HG03095 (cell line): Measurements from ENCODE around the gene OR6Q1.

Experiments
- ATAC-seq: cut with Tn5 transposase; IDR thresholded peaks from one replicate; pipeline ENCODE4 v1.9.1; 2021; ENCODE audit warnings: moderate library complexity; ENCODE audit not compliant: unreplicated experiment

OR6Q1 gene

DNA sequence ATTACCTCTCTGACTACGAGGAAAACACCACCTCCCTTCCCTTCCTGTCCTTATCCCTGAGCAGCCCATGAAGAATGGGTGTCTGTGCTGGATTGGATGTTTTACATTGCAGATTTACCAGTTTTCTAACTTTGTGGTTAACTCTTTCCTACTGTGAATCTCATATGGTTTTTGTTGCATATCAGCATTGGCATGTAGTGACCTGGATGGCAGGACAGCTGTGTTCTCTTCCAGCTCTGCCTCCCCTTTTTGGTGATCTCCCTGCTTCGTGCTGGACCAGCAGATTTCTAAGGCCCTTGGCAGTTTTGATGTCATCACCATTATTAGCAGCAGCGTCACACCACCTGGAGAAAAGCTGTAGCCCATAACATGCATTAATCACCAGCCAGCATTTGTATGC is 26.7 kb downstream of the OR6Q1 start:
- no peak for ATAC-seq

DNA sequence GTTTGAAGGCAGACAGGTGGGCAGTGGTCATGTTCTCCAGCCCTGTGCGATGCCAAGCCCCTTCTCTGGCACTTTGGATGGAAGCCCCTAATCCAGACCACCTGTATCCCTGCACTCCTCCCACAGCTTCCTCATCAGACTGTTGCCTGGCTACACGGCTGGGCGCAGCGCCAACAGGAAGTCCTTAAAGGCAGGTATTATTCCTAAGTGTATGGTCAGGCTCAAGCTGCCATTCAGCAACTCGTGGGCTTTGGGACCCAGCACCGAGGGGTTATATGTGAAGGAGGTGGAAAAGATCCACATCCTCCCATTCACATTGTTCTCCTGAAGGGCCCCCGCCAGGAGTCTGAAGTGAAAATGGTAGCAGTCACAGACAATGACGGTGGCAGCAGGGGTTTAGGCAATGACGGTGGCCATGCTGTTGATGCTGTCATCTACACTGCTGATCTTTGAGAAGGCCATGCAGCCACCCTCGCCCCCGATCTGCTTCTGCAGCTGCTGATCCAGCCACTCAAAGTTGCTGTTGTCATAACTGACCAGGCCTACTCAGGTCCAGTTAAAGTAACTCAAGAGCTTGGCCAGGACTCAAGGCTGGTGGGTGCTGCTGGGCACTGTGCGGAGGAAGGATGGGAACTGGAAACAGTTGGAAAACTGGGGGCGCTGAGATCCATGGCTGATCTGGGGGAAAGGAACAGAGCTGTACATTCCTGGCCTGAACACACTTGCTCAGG is 27.7 kb downstream of the OR6Q1 start:
- no peak for ATAC-seq

DNA sequence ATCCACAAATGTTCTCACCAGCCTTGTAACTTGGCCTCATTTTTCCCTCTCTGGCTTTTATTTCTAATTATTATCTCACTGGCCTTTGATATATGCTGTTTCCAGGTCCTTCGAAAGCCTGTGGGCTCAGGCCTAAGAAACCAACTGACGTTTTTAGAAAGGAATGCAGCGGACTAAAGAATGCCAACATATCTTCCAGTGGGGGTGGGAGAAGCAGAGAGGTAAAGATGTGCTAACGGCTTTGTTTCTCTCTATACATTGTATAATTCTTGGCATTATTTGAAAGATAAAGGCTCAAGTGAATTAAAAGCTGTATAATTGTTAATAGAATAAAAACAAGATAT is 28.2 kb downstream of the OR6Q1 start:
- ATAC-seq = no peak

DNA sequence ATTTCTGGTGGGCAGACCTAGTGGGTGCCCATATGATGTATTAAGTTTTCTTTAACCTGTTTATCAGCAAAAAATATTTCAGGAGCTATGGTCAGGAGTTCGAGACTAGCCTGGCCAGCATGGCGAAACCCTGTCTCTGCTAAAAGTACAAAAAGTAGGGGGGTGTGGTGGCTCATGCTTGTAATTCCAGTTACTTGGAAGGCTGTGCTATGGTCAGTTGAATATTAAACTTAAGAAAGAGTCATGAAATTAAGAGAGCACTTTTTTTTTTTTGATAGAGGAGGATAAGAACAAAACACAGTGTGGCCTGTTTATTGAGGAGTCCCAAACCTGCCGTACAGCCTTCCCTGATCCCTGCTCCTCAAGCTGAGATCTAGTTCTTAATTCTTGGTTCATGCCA is 29.8 kb downstream of the OR6Q1 start:
- no peak for ATAC-seq

DNA sequence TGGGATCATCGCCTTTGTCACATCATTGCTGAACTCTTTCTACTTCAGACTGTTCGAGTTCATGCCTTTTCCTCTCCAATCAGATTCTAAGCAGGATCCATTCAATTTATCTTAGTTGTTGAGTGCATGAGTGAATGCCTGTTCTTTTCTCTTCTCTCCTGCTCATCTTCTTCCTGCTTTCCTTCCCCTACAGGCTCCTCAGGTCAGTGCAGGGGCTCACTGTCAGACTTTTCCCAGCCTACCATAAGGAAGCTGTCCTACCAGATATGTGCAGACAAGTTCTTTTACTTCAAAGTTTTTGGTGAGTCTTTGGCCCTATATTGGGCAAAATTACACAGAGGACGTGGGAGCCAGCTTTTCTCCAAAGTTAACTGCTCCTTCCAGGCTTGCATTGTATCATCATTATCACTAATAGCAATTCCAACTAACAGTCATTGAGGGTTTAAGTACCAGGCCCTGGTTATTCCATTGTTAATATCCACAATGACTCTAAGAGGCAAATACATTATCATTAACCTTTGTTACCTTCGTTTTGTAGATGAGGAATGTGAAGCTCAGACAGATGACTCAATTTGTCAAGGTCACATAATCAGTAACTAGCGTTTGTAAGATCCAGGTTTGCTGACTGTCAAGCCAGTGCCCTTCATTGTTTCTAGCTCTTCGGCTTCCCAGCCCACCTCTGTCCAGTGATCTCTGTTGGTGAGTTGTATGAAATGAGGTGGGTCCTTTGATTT is 30.4 kb downstream of the OR6Q1 start:
- ATAC-seq = no peak

DNA sequence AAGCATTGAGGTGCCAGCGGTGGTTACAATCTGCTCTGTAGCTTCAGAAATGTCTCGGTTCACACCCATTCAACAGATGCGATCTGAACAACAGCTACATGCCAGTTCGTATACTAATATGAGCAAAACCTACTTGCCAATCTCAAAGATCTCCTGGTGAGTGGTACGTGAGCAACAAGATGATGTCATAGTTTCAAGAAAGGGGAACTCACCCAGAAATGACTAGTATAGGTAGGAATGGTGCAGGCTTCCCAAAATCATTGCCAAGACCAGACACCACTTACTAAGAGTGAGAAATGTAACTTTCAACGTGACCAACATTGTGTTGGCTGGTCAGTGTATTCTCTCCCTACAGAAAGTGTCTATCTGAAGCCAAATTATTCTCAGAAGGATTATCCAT is 31.1 kb downstream of the OR6Q1 start:
- no peak for ATAC-seq

DNA sequence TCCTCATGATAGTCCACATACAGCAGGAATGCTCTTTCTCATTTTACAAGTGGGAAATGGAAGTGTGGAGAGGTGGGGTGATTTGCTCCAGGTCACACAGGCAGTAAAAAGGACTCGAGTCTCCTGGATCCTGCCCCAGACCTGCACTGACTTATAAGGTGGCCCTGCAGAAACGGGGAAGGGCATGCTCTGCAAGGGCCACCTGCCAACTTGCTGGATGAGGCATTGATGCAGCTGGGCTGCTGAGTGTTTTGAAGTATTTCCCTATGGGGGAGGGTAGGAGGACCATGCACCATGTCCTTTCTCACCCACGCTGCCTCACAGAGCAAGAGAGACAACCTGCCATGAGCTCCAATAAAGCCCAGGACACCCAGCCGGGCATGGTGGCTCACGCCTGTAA is 36.9 kb downstream of the OR6Q1 start:
- ATAC-seq = no peak

DNA sequence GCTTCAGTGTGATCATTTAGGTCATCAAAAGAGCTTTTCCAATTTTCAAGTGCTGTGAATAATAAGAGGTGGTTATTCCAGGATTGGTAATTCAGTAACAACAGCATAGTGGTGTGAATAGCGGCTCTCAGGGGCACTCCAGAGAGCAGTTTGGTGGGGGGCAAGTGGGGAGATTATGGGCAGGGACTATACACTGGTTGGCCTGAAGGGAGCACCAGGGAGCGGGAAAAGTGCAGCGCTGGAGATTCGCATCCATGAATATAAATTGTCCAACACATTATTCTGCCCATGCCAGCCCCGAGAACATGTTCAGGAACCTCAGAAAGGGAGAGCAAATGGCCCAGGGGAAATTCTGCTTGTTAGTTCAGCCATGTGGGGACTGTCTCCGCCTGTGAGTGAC is 37.9 kb downstream of the OR6Q1 start:
- ATAC-seq = no peak

DNA sequence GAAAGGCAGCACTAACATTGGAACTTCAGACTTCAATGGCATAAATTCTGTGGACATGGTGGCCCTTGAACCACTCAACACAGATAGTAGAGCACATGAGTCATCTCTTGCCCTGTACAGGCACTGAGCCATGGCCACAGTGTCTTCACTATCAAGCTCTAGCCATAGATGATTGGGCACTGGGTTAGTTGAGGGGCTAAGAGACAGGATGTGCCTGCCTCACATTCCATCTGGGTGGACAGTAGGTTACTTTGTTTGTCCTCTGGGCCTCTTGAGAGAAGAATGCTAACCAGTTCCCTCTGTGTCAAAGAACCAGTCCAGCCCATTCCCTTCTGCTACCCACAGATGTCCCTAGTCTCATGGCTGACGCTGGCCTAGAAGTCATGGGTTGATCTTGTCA is 39.8 kb downstream of the OR6Q1 start:
- no peak for ATAC-seq

DNA sequence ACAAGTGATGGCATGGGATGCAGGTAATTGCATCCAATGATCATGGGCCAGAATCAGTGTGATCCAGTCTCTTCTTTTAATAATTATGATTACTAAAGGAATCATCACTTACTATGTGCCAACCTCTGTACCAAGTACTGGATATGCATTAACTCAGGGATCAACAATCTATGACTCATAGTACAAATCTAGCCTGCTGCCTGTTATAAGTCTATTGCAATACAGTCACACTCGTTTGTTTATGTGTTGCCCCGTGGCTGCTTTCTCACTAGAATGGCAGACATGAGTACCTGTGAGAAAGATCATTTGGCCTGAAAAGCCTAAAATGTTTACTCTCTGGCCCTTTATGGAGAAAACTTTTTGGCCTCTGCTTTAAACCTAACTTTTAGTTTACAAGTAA is 45.0 kb downstream of the OR6Q1 start:
- ATAC-seq = no peak
